H9 (cell line): ENCODE results near the gene CREB5. TPM values are rescaled to one million over a fixed set of nuclear protein-coding genes. Genes with fewer than 3 reads are reported as not detected.

ENCODE experiments used
- DNase-seq: peaks from one replicate; pipeline ENCODE4 v3.0.0-alpha.2; 2017
- H2AFZ ChIP-seq: one replicate; pipeline ENCODE4 v1.6.1; 2013; ENCODE audit warnings: mild to moderate bottlenecking, low read length, control low read depth, moderate library complexity
- H2AK5ac ChIP-seq: 2 replicates; pipeline ENCODE4 v1.6.1; 2013; ENCODE audit warnings: low read length, control low read depth, mixed read lengths; ENCODE audit not compliant: insufficient read length
- H2BK120ac ChIP-seq: one replicate; pipeline ENCODE4 v1.6.1; 2013; ENCODE audit warnings: low read depth, mild to moderate bottlenecking, low read length, control low read depth, inconsistent platforms; ENCODE audit not compliant: poor library complexity, severe bottlenecking
- H2BK12ac ChIP-seq: 2 replicates; pipeline ENCODE4 v1.6.1; 2013; ENCODE audit warnings: low read length, control low read depth, mixed read lengths, low read depth; ENCODE audit not compliant: insufficient read length
- H2BK15ac ChIP-seq: 2 replicates; pipeline ENCODE4 v1.6.1; 2013; ENCODE audit warnings: low read depth, low read length, control low read depth
- H2BK20ac ChIP-seq: one replicate; pipeline ENCODE4 v1.6.1; 2013; ENCODE audit warnings: low read depth, mild to moderate bottlenecking, low read length, control low read depth, inconsistent platforms; ENCODE audit not compliant: poor library complexity, severe bottlenecking
- H2BK5ac ChIP-seq: 2 replicates; pipeline ENCODE4 v1.6.1; 2013; ENCODE audit warnings: low read length, control low read depth, mixed read lengths; ENCODE audit not compliant: insufficient read length
- H3K14ac ChIP-seq: 2 replicates; pipeline ENCODE4 v1.6.1; 2013; ENCODE audit warnings: low read length, control low read depth; ENCODE audit not compliant: insufficient read depth
- H3K18ac ChIP-seq: 2 replicates; pipeline ENCODE4 v1.6.1; 2013; ENCODE audit warnings: low read depth, mild to moderate bottlenecking, mixed read lengths, low read length, control low read depth; ENCODE audit not compliant: insufficient read length
- H3K23ac ChIP-seq: 2 replicates; pipeline ENCODE4 v1.6.1; 2013; ENCODE audit warnings: low read length, control low read depth, mixed read lengths, low read depth; ENCODE audit not compliant: insufficient read length
- H3K23me2 ChIP-seq: 2 replicates; pipeline ENCODE4 v1.6.1; 2013; ENCODE audit warnings: low read depth, mild to moderate bottlenecking, mixed read lengths, low read length, control low read depth; ENCODE audit not compliant: insufficient read length, poor library complexity, severe bottlenecking
- H3K27ac ChIP-seq: 2 replicates; pipeline ENCODE4 v1.5.1; 2013; ENCODE audit warnings: low read length, control low read depth, mixed read lengths, low read depth; ENCODE audit not compliant: insufficient read length
- H3K27me3 ChIP-seq: 2 replicates; pipeline ENCODE4 v1.6.1; 2013; ENCODE audit warnings: low read length, control low read depth, inconsistent platforms; ENCODE audit not compliant: insufficient read depth
- H3K4ac ChIP-seq: 2 replicates; pipeline ENCODE4 v1.6.1; 2013; ENCODE audit warnings: low read depth, mild to moderate bottlenecking, control low read depth, inconsistent platforms, low read length, moderate library complexity
- H3K4me1 ChIP-seq: 2 replicates; pipeline ENCODE4 v1.6.1; 2013; ENCODE audit warnings: low read length, control low read depth, inconsistent platforms; ENCODE audit not compliant: insufficient read depth
- H3K4me2 ChIP-seq: 2 replicates; pipeline ENCODE4 v1.6.1; 2013; ENCODE audit warnings: low read length, control low read depth, mixed read lengths; ENCODE audit not compliant: insufficient read length, insufficient read depth
- H3K56ac ChIP-seq: 2 replicates; pipeline ENCODE4 v1.6.1; 2013; ENCODE audit warnings: low read depth, mild to moderate bottlenecking, mixed read lengths, low read length, control low read depth; ENCODE audit not compliant: insufficient read length
- H3K79me1 ChIP-seq: 2 replicates; pipeline ENCODE4 v1.6.1; 2013; ENCODE audit warnings: low read depth, mild to moderate bottlenecking, moderate library complexity, low read length, control low read depth, inconsistent platforms; ENCODE audit not compliant: insufficient read depth, poor library complexity, severe bottlenecking
- H3K79me2 ChIP-seq: 2 replicates; pipeline ENCODE4 v1.6.1; 2013; ENCODE audit warnings: low read length, control low read depth, inconsistent platforms; ENCODE audit not compliant: insufficient read depth
- H3K9ac ChIP-seq: 2 replicates; pipeline ENCODE4 v1.6.1; 2013; ENCODE audit warnings: low read length, control low read depth, mixed read lengths; ENCODE audit not compliant: insufficient read length; ENCODE audit errors: extremely low read depth
- H3K9me3 ChIP-seq: one replicate; pipeline ENCODE4 v1.6.1; 2013; ENCODE audit warnings: low read depth, low read length, inconsistent platforms; ENCODE audit not compliant: control insufficient read depth
- H3T11ph ChIP-seq: one replicate; pipeline ENCODE4 v1.6.1; 2013; ENCODE audit warnings: mild to moderate bottlenecking, low read length, control low read depth, inconsistent platforms
- H4K20me1 ChIP-seq: one replicate; pipeline ENCODE4 v1.6.1; 2013; ENCODE audit not compliant: control insufficient read depth, insufficient read length, insufficient read depth
- H4K5ac ChIP-seq: 2 replicates; pipeline ENCODE4 v1.6.1; 2013; ENCODE audit warnings: low read depth, mild to moderate bottlenecking, mixed read lengths, low read length, control low read depth; ENCODE audit not compliant: insufficient read length
- H4K8ac ChIP-seq: replicated peaks from 2 replicates; pipeline ENCODE4 v1.6.1; 2013; ENCODE audit warnings: low read length, control low read depth, mixed read lengths, low read depth; ENCODE audit not compliant: insufficient read length
- H4K91ac ChIP-seq: 2 replicates; pipeline ENCODE4 v1.6.1; 2013; ENCODE audit warnings: low read depth, mild to moderate bottlenecking, moderate library complexity, mixed read lengths, low read length, control low read depth; ENCODE audit not compliant: insufficient read length
- H3K27ac Mint-ChIP-seq, 3 experiments: 2 replicates in 2 of 3; 3 replicates in 1 of 3; pipeline ENCODE4 v1.8.0; 2020 to 2021; ENCODE audit warnings: mixed read lengths in 3 of 3, mild to moderate bottlenecking in 1 of 3, moderate library complexity in 1 of 3
- H3K27me3 Mint-ChIP-seq: 2 replicates; pipeline ENCODE4 v1.8.0; 2021; ENCODE audit warnings: low read depth, mild to moderate bottlenecking, moderate library complexity, mixed read lengths
- H3K36me3 Mint-ChIP-seq, 3 experiments: 2 replicates in 2 of 3; 3 replicates in 1 of 3; pipeline ENCODE4 v1.8.0; 2020 to 2021; ENCODE audit warnings: low read depth in 3 of 3, mixed read lengths in 3 of 3; ENCODE audit not compliant: insufficient read depth in 1 of 3
- H3K4me1 Mint-ChIP-seq, 2 experiments: 2 replicates each; pipeline ENCODE4 v1.8.0; 2020; ENCODE audit warnings: mixed read lengths in 2 of 2
- H3K4me3 Mint-ChIP-seq, 2 experiments: 2 replicates in 1 of 2; 3 replicates in 1 of 2; pipeline ENCODE4 v1.8.0; 2020 to 2021; ENCODE audit warnings: mild to moderate bottlenecking in 2 of 2, mixed read lengths in 2 of 2, moderate library complexity in 1 of 2
- H3K9me3 Mint-ChIP-seq, 2 experiments: 2 replicates in 1 of 2; 3 replicates in 1 of 2; pipeline ENCODE4 v1.8.0; 2020; ENCODE audit warnings: mild to moderate bottlenecking in 2 of 2, mixed read lengths in 2 of 2, moderate library complexity in 1 of 2
- CTCF ChIP-seq: fragments of 200-600 bp; sonication (generic); conservative IDR thresholded peaks from 3 replicates; pipeline ENCODE4 v1.8.0; 2021; ENCODE audit warnings: antibody characterized with exemption, mild to moderate bottlenecking
- WGBS: extraction: QIAGEN DNeasy Blood & Tissue Kit; methylation state at CpG from one replicate; pipeline ENCODE4 v1.1.7; 2013; ENCODE audit warnings: missing lambda C conversion rate, low lambda C conversion rate, mixed read lengths; ENCODE audit not compliant: insufficient read length; ENCODE audit errors: extremely low coverage; 5-methylcytosine and 5-hydroxymethylcytosine counted together
- total RNA-seq: library from RNA; stranded (reverse); gene quantifications from 2 replicates; pipeline ENCODE4 v1.2.1, GENCODE V29; 2021

CREB5 gene
- total RNA-seq, 1 experiment from 2014 or later = 4.0 TPM

GRCh38 chr7:28435732-28436378 is 23.5 kb downstream of the CREB5 start:
- no peak overlapping the region for H3K27ac Mint-ChIP-seq

More at GRCh38 chr7:28435732-28436378, 23.5 kb downstream of the CREB5 start:
- no peak for DNase-seq
- Histone ChIP-seq H2BK5ac (no peak overlapping the region), H3K18ac (no peak overlapping the region), H3K79me1 (no peaks in the 10 kb centered on the region), H2BK20ac (no peak overlapping the region), H2AK5ac (no peak overlapping the region), H3K9ac (no peak overlapping the region), H3K23ac (no peak overlapping the region), H3K27ac (no peak overlapping the region), H3K4me1 (peaks cover 7% of the 10 kb centered on the region; the same call in 1 of the 2 replicates), H3K56ac (no peak overlapping the region), H3K79me2 (no peaks in the 10 kb centered on the region), H3K14ac (no peak overlapping the region), H4K8ac (no peak overlapping the region), H2BK15ac (no peak overlapping the region), H2AFZ (no peak overlapping the region), H3K23me2 (no peaks in the 10 kb centered on the region), H3T11ph (no peak overlapping the region), H3K9me3 (no peaks in the 10 kb centered on the region), H3K4ac (no peak overlapping the region), H4K91ac (no peak overlapping the region), H2BK120ac (no peak overlapping the region), H3K4me2 (no peak overlapping the region), H4K5ac (no peak overlapping the region), H2BK12ac (no peak overlapping the region), H3K27me3 (no peaks in the 10 kb centered on the region; the same call in 1 of the 2 replicates), H4K20me1 (peaks cover under 1% of the 10 kb centered on the region)
- no peak for TF ChIP-seq CTCF
- Mint-ChIP-seq H3K4me1 (peaks cover 37 to 48% of the 10 kb centered on the region in 2 experiments), H3K27me3 (no peaks in the 10 kb centered on the region), H3K4me3 (no peak overlapping the region), H3K9me3 (no peaks in the 10 kb centered on the region), H3K36me3 (no peaks in the 10 kb centered on the region)
- no CpG with 5 or more reads among the region's 2 CpGs for WGBS
